Activated CD4-positive, alpha-beta T cell treated with anti-CD3 and anti-CD28 coated beads, Interleukin-2, amount 50 U/mL, for 16 hours (primary cell): ENCODE results near the gene CTNNA3.
"Not testable (repeated sequence)": the region's sequence is repeated elsewhere in the genome, so short reads cannot be mapped to it uniquely, and the experiment has no call there.

ENCODE experiments used
- DNase-seq: peaks from one replicate; pipeline ENCODE4 v3.0.0-alpha.2; 2020

Gene CTNNA3

GRCh38 chr10:67599597-67599996, 96.4 kb downstream of the CTNNA3 start:
- no peak for DNase-seq

GRCh38 chr10:67596641-67597040, 99.4 kb downstream of the CTNNA3 start:
- no peak for DNase-seq

- DNase-seq: no peak
Measured at GRCh38 chr10:67587771-67588170, 108.2 kb downstream of the CTNNA3 start.

DNA sequence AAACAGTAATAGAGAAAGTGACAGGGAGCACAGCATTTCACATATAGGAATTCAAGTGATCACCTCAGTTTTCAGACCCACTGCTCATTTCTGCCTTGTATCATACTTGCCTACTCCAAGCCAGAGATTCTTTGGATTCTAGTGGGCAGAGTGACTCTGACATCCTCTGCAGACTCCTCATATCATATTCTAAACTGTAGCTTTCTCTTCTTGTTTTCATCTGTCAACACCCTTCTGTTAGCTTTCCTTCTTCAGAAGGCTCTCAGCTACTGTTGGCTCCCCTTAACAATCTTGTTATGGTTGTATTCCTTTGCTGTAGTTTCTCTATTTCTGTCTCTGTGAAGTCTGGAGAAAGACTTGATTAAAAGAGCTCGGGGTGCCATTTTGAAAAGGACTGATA, 120.5 kb downstream of the CTNNA3 start:
- DNase-seq: no peak

DNA sequence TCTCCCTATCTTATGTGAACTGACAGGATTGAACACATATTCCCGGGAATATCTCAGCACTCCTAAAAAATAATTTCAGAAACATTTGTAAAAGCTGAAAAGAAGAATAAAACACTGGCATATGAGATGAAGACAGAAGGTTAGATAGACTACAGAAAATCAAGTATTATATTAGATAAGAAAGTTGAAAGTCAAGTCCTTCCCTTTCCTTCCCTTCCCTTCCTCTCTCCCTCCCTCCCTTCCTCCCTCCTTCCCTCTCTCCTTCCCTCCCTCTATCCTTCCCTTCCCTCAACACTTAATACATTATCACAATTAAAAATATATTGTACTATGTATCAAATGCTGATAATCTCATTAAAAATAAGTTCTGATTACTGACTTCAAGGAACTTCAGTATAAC, 122.5 kb downstream of the CTNNA3 start:
- DNase-seq: no peak

GRCh38 chr10:67571503-67571902, 124.5 kb downstream of the CTNNA3 start:
- DNase-seq: no peak

DNA sequence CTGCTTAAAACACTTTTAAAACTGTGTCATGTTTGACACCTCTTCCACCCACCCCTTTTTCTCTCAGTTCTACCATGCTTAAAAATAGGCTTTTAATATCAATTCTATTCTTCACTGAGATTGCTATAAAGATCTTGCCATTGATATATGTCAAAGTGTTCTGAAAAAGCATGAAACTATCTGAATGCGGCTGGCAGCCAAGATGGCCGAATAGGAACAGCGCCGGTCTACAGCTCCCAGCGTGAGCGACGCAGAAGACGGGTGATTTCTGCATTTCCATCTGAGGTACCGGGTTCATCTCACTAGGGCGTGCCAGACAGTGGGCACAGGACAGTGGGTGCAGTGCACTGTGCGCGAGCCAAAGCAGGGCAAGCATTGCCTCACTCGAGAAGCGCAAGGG, 137.7 kb downstream of the CTNNA3 start:
- not testable (repeated sequence) for DNase-seq

GRCh38 chr10:67553254-67553653, 142.7 kb downstream of the CTNNA3 start:
- no peak for DNase-seq

DNA sequence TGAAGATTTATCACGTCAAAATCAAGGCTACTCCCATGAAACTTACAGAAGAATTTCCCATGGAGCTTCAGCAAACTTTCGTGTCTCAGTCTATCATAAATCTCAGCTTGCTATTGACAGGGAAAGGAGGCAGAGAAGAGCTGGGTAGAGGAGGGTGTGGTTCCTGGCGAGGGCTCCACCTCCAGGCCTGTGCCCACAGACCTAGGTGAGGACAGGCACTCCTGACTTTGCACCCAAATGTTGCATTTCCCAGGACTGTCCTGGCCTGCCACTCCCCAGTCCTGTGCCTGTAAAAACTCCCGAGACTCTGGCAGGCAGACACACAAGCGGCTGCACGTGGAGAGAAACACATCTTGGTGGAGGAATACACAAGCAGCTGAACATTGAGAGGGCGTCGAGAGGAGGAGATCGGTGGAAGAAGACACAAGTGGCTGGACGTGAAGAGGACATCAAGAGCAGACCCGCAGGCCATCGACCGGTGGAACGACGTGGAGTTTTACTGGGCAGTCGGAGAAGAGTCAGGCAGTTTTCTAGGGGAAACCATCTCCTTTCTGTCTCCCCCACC, 145.1 kb downstream of the CTNNA3 start:
- no peak for DNase-seq

DNA sequence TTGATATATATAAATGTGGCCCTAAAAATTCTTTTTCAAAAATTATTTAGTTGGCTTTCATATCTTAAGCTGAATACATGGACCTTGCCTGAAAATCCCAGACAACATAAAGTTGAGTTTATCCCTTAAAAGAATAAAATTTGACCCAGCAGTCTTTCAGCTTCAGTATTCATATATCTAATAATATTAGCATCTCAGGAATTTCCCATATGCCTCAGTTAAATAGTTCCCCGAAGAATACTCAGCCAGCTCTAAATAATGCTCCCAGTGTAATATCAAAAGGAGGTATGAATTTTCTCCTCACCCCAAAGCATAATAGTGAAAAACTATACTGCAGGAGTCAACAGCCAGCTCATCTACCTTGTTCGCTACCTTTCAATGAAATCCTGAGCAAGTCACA, 145.9 kb downstream of the CTNNA3 start:
- no peak for DNase-seq

GRCh38 chr10:67549390-67549789, 146.6 kb downstream of the CTNNA3 start:
- DNase-seq: no peak

DNA sequence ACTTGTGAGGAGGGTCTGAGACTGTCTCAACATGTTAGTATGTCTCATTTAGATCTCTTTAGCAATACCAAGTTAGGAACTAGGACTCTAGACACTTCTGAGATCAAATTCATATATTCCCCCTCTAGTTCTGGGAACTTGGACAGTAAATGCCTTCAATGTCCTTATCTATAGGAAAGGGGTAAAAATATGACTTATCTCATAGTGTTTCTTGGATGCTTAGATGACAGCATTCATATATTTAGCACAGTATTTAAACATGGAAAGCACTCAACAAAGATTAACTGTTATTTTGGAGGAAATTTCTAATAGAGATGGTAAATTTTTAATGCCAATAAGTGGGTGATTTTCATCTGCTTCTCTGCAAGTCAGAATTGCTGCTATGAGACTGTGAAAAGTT, 154.6 kb downstream of the CTNNA3 start:
- no peak for DNase-seq

- no peak for DNase-seq
Measured at GRCh38 chr10:67539312-67539711, 156.7 kb downstream of the CTNNA3 start.

GRCh38 chr10:67537906-67538305, 158.1 kb downstream of the CTNNA3 start:
- no peak for DNase-seq

DNA sequence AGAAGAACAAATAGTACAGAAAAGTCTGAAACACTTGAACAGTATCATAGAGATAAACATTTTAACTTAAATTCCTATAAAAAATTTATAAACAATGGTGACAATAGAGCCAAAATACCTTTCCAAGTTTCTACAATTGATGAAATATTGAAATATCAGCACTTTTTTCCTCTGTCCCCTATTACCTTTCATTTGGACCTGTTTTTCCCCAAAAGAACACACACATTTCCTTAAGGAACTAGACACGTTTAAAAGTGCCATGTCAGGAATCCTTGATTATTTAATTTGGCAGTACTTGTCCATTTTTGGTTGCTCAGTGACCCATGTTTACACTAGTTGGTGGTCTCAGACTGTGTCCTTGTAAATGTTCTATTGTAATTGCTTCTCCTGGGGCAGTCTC, 162.6 kb downstream of the CTNNA3 start:
- DNase-seq: no peak

- not testable (repeated sequence) for DNase-seq
Measured at GRCh38 chr10:67530990-67531389, 165.0 kb downstream of the CTNNA3 start.

GRCh38 chr10:67527351-67527750, 168.6 kb downstream of the CTNNA3 start:
- no peak for DNase-seq

DNA sequence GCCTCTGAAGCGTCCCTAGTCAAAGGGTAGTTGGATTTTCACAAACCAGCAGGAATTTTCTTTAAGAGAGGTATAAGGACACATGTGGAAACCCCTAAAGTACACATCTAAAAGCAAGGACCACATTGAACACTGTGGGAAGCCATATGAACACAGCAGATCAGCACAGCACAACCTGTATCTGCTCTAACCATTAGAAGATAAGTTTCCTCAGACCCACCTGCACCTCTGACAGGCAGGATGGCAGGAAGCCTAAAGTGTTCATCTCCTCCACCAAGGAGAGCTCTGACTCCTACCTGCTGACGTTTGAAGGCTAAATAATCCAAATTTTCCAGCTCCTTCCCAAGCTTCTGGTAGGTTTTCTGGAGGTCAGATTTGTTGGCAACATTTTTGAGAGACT, 174.4 kb downstream of the CTNNA3 start:
- DNase-seq: no peak

- DNase-seq: peak; percentile 54
Measured at GRCh38 chr10:67520924-67521520, 175.0 kb downstream of the CTNNA3 start.

DNA sequence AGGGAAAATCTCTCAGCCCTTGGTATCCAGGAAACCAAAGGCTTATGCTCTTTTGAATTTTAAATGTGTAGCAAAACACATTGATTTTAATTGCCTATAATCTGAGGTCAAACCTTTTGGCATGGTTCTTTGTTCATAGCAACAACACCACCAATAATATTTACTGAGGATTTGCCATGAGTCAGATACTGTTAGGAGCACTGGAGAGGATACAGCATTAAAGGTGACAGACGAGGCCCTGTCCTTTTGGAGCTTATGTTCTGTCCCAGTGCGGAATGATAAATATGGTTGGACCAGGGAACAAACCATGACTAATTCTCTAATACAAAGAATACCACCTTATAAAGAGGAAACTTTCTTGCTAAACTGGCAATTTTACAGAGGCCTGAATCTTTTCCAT, 176.6 kb downstream of the CTNNA3 start:
- DNase-seq: no peak

- DNase-seq: no peak
Measured at GRCh38 chr10:67518756-67519155, 177.2 kb downstream of the CTNNA3 start.

DNA sequence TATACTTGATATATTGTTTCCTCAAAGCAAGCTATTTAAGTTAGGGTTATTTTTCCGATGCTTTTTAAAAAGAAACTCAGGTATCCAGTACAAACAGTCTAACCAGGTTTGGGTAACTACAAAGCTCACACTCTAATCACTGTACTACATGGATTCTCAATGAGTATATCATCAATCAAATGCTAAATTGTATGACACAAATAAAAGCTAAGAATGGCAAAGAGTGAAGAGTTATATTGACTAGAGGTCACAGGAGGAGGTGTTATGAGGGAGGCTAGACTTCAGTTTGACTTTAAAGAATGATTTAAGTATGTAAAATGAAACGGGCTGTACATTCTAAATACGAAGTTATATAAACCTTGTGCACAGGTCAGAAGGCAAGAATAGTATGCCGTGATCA, 178.0 kb downstream of the CTNNA3 start:
- DNase-seq: no peak

- DNase-seq: no peak
Measured at GRCh38 chr10:67506757-67507091, 189.3 kb downstream of the CTNNA3 start.

DNA sequence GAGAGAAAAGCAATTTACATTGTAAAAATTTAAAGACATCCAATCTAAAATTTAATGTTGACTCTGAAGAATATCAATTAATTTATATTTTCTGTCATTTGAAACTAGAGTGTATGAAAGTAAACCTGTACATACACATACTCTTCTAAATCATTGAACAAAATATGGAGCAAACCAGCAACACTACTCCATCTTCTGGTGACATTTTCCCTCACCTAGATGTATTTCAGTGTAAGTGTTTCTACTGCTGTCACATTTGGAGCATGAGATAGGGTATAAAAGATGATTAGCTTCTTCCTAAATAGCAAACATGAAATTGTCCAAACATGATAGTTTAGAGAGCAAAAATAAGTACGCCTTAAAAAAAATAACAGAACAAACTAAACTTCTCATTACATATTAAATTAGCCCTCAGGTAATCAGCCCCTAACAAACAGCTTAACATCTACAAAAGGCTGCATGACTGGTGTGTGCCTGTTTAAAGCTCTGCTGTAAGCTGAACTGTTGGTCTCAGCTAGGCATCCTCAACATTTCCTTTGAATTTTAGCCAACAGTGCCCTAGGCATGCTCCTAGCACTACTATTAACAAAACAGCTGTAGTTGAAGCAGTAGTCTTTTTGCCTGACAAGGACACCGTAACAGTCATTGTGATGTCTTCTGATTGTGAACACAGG, 189.8 kb downstream of the CTNNA3 start:
- no peak for DNase-seq
